ENCODE data around the gene ARHGAP26.

The ARHGAP26 gene

DNA sequence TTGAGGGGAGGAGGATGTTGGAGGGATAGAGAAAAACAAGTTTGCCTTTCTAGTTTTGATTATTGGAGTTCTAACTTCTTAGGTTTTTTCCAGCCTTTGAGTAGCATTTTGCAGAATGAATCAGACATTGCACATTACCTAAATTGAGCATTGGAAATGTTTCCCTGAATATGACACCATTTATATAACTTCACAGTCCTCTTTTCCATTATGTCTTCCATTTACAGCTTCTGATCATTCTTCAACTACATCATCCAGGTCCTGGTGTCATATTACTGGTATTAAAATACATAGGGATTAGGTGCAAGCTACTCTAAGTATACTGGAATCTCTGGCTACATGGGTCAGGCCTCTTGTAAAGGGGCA, 286.1 kb downstream of the ARHGAP26 start:
- H3K9ac ChIP-seq (ENCODE audit: low read length) = no peak overlapping the region
- no peaks in the 10 kb centered on the region for H3K9me2 ChIP-seq (ENCODE audit: low read depth, low read length)
- no peaks in the 10 kb centered on the region for H3K36me3 ChIP-seq (ENCODE audit: insufficient read depth, low read length)
- H4K20me1 ChIP-seq (ENCODE audit: insufficient read depth, low read length) = no peaks in the 10 kb centered on the region
- TF ChIP-seq EZH2 (IDR thresholded peaks at IDR 0.05; ENCODE audit: borderline replicate concordance, low read length) (no peak), CTCF (IDR thresholded peaks at IDR 0.05; ENCODE audit: low read length) (no peak)
- H3K79me2 ChIP-seq (ENCODE audit: insufficient read depth, low read length) = no peaks in the 10 kb centered on the region
- no peaks in the 10 kb centered on the region for H3K9me3 ChIP-seq (ENCODE audit: low read length)
- no peaks in the 10 kb centered on the region for H3F3A ChIP-seq (ENCODE audit: insufficient read depth, low read length)
- peaks cover 27% of the 10 kb centered on the region for H3K4me1 ChIP-seq (ENCODE audit: insufficient read depth, low read length, severe bottlenecking)
- H3K4me2 ChIP-seq (ENCODE audit: low read length) = no peak overlapping the region
- H3K27me3 ChIP-seq (ENCODE audit: insufficient read depth, low read length) = no peaks in the 10 kb centered on the region
- H3K27ac ChIP-seq (ENCODE audit: low read depth, low read length, poor library complexity, severe bottlenecking) = no peak overlapping the region
- no peak overlapping the region for H2AFZ ChIP-seq (ENCODE audit: low read length)
- no peak overlapping the region for H3K4me3 ChIP-seq (ENCODE audit: low read depth, low read length, poor library complexity, severe bottlenecking)

- Histone ChIP-seq H3K4me3 (ENCODE audit: low read depth, low read length, poor library complexity, severe bottlenecking) (no peak overlapping the region), H3K27ac (ENCODE audit: low read depth, low read length, poor library complexity, severe bottlenecking) (no peak overlapping the region), H3F3A (ENCODE audit: insufficient read depth, low read length) (no peaks in the 10 kb centered on the region), H3K4me1 (ENCODE audit: insufficient read depth, low read length, severe bottlenecking) (peaks cover 27% of the 10 kb centered on the region), H4K20me1 (ENCODE audit: insufficient read depth, low read length) (no peaks in the 10 kb centered on the region), H3K27me3 (ENCODE audit: insufficient read depth, low read length) (no peaks in the 10 kb centered on the region), H3K4me2 (ENCODE audit: low read length) (no peak overlapping the region), H3K79me2 (ENCODE audit: insufficient read depth, low read length) (no peaks in the 10 kb centered on the region), H2AFZ (ENCODE audit: low read length) (no peak overlapping the region), H3K36me3 (ENCODE audit: insufficient read depth, low read length) (no peaks in the 10 kb centered on the region), H3K9ac (ENCODE audit: low read length) (no peak overlapping the region), H3K9me3 (ENCODE audit: low read length) (no peaks in the 10 kb centered on the region), H3K9me2 (ENCODE audit: low read depth, low read length) (no peaks in the 10 kb centered on the region)
- TF ChIP-seq EZH2 (IDR thresholded peaks at IDR 0.05; ENCODE audit: borderline replicate concordance, low read length) (no peak), CTCF (IDR thresholded peaks at IDR 0.05; ENCODE audit: low read length) (no peak)
Observed at GRCh38 chr5:143056792-143057579, 286.8 kb downstream of the ARHGAP26 start.

GRCh38 chr5:143057580-143057999, 287.4 kb downstream of the ARHGAP26 start:
- H3K9ac ChIP-seq (ENCODE audit: low read length) = no peak overlapping the region
- TF ChIP-seq EZH2 (IDR thresholded peaks at IDR 0.05; ENCODE audit: borderline replicate concordance, low read length) (no peak), CTCF (IDR thresholded peaks at IDR 0.05; ENCODE audit: low read length) (no peak)
- no peaks in the 10 kb centered on the region for H3K9me2 ChIP-seq (ENCODE audit: low read depth, low read length)
- no peaks in the 10 kb centered on the region for H3K27me3 ChIP-seq (ENCODE audit: insufficient read depth, low read length)
- H3K4me1 ChIP-seq (ENCODE audit: insufficient read depth, low read length, severe bottlenecking) = peaks cover 27% of the 10 kb centered on the region
- H3K9me3 ChIP-seq (ENCODE audit: low read length) = no peaks in the 10 kb centered on the region
- no peak overlapping the region for H3K4me3 ChIP-seq (ENCODE audit: low read depth, low read length, poor library complexity, severe bottlenecking)
- H2AFZ ChIP-seq (ENCODE audit: low read length) = no peak overlapping the region
- no peaks in the 10 kb centered on the region for H4K20me1 ChIP-seq (ENCODE audit: insufficient read depth, low read length)
- H3K79me2 ChIP-seq (ENCODE audit: insufficient read depth, low read length) = no peaks in the 10 kb centered on the region
- H3K27ac ChIP-seq (ENCODE audit: low read depth, low read length, poor library complexity, severe bottlenecking) = no peak overlapping the region
- no peaks in the 10 kb centered on the region for H3F3A ChIP-seq (ENCODE audit: insufficient read depth, low read length)
- H3K36me3 ChIP-seq (ENCODE audit: insufficient read depth, low read length) = no peaks in the 10 kb centered on the region
- H3K4me2 ChIP-seq (ENCODE audit: low read length) = no peak overlapping the region
